22Rv1 (cell line): Measurements from ENCODE around the gene GFRA1.

Experiments used
- ZFX ChIP-seq: fragments of 450-650 bp; IDR thresholded peaks from 2 replicates; pipeline ENCODE4 v1.6.1; 2017; ENCODE audit warnings: antibody characterized with exemption, borderline replicate concordance
- TF ChIP-seq, protein P1 (sequence below): fragments of 450-650 bp; IDR thresholded peaks from 2 replicates; pipeline ENCODE4 v1.5.1; 2017; ENCODE audit warnings: mild to moderate bottlenecking

DNA sequence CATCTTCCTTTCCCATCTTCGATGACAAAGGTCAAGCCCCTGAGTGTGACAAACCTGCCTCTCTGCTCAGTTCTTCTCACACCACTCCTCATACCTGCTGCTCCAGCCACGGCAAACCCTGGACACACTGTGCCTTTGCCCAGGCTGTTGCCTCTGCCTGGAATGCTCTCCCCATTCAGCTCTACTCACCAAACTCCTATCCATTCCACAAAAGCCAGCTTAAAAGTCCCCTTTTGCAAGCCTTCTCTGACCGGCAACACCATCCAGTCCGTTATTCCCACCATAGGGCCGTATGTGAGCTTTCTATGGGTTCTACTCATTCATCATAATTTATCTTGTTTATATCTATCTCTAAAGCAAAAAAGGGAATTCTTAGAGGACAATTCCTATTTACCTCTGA is 15.2 kb downstream of the GFRA1 start:
- TF ChIP-seq, protein P1, sequence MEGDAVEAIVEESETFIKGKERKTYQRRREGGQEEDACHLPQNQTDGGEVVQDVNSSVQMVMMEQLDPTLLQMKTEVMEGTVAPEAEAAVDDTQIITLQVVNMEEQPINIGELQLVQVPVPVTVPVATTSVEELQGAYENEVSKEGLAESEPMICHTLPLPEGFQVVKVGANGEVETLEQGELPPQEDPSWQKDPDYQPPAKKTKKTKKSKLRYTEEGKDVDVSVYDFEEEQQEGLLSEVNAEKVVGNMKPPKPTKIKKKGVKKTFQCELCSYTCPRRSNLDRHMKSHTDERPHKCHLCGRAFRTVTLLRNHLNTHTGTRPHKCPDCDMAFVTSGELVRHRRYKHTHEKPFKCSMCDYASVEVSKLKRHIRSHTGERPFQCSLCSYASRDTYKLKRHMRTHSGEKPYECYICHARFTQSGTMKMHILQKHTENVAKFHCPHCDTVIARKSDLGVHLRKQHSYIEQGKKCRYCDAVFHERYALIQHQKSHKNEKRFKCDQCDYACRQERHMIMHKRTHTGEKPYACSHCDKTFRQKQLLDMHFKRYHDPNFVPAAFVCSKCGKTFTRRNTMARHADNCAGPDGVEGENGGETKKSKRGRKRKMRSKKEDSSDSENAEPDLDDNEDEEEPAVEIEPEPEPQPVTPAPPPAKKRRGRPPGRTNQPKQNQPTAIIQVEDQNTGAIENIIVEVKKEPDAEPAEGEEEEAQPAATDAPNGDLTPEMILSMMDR: no peak
- TF ChIP-seq ZFX: no peak
